HG03280 (cell line): ENCODE results near the gene TNRC18.
"Not testable (repeated sequence)": the region's sequence is repeated elsewhere in the genome, so short reads cannot be mapped to it uniquely, and the experiment has no call there.

Experiments used
- ATAC-seq: cut with Tn5 transposase; IDR thresholded peaks from one replicate; pipeline ENCODE4 v1.9.1; 2021; ENCODE audit warnings: mild to moderate bottlenecking, moderate library complexity; ENCODE audit not compliant: unreplicated experiment

The TNRC18 gene, protein sequence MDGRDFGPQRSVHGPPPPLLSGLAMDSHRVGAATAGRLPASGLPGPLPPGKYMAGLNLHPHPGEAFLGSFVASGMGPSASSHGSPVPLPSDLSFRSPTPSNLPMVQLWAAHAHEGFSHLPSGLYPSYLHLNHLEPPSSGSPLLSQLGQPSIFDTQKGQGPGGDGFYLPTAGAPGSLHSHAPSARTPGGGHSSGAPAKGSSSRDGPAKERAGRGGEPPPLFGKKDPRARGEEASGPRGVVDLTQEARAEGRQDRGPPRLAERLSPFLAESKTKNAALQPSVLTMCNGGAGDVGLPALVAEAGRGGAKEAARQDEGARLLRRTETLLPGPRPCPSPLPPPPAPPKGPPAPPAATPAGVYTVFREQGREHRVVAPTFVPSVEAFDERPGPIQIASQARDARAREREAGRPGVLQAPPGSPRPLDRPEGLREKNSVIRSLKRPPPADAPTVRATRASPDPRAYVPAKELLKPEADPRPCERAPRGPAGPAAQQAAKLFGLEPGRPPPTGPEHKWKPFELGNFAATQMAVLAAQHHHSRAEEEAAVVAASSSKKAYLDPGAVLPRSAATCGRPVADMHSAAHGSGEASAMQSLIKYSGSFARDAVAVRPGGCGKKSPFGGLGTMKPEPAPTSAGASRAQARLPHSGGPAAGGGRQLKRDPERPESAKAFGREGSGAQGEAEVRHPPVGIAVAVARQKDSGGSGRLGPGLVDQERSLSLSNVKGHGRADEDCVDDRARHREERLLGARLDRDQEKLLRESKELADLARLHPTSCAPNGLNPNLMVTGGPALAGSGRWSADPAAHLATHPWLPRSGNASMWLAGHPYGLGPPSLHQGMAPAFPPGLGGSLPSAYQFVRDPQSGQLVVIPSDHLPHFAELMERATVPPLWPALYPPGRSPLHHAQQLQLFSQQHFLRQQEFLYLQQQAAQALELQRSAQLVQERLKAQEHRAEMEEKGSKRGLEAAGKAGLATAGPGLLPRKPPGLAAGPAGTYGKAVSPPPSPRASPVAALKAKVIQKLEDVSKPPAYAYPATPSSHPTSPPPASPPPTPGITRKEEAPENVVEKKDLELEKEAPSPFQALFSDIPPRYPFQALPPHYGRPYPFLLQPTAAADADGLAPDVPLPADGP (N-terminal part only)

DNA sequence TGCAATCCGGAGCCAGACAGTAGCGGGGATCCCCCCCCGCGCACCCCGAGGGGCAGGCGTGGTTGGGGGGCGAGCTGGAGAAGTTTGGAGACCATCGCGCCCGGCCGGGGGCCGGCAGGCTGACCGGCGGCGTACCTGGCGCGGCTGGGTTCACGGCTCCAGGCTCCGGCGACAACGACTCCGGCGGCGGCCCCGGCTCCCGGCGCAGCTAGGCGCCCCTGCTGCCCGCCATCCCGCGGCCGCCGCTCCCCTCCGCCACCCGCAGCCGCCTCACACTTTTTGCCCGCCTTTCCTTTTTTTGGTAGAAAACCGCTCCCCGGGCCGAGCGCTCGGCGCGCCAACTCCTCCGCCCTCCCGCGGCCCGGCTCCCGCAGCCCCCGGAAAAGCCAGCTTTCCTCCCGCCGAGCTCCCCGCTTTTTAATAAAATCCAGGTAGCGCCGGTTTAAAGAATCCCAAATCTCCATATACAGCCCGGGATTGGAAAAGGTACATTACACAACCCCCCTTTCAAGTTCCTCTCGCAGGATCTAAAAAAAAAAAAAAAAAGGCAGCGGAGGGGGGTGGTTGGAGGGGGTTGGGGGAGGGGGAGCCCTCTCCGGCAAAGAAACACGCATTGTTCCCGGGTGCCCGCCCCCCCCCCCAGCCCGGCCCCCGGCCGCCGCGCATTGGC is at the start of gene TNRC18:
Gene TNRC18, minus strand, starts transcription at position 529 of the 670 bp plus-strand sequence. CDS start 2,588 bp downstream, outside the sequence.
- ATAC-seq, result no peak

GRCh38 chr7:5472432-5473315 is 49.0 kb upstream of the TNRC18 start:
- no peak for ATAC-seq

GRCh38 chr7:5471623-5472022 is 48.0 kb upstream of the TNRC18 start:
- ATAC-seq, result not testable (repeated sequence)

GRCh38 chr7:5470816-5471215 is 47.2 kb upstream of the TNRC18 start:
- no peak for ATAC-seq

DNA sequence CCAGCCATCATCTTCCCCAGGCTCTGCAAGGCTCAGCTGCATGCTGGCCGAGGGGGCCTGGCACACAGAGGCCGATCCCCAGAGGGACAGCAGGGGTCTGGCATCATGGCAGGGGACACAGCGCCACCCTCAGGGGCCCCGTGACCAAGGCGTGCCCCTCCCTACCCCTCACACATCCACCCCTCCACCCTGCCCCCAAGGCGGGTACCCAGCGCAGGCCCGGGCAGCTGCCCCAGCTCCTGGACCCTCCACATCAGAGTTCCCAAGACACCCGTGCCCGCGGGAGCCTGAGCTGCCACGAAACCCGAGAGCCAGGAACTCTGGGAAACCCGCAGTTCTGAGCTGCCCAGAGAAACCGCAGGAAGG is 46.5 kb upstream of the TNRC18 start:
- ATAC-seq, result no peak

- ATAC-seq, result no peak
Observed at GRCh38 chr7:5469375-5470166, 45.9 kb upstream of the TNRC18 start.

DNA sequence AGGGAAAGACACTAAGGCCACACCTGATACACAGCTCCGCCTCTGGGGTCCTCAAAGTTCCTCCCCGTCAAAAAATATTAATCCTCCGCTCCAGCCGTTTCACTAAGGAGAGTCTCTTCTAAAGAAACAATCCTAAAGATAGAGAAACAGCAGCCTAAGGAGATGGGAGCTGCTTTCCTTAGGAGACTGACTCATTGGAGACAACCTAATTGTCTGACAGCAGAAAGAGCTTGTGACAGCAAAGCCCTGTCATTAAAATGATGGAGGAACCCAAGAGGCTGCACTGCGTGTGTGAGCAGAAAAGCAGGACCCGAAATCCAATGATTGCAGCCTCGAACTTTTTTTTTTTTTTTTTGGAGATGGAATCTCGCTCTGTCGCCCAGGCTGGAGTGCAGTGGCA is 44.0 kb upstream of the TNRC18 start:
- ATAC-seq, result no peak

DNA sequence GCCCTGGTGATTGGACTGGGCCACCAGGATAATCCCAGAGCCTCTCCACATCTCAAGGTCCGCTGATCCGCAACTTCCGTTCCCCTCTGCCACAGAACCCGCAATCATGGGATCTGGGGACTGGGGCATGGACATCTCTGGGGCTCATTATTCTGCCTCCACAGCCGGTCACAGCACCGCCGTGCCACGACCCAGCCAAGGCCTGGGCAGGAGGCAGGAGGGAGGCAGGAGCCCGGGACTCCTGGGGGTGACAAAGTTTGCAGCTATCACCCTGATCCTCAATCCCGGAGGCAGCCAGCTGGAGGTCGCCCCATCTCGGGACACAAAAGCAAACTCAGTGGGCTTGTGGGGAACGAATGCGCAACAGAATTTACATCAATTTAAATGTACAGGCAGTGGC is 42.9 kb upstream of the TNRC18 start:
- no peak for ATAC-seq

- no peak for ATAC-seq
Observed at GRCh38 chr7:5463031-5463430, 39.4 kb upstream of the TNRC18 start.

DNA sequence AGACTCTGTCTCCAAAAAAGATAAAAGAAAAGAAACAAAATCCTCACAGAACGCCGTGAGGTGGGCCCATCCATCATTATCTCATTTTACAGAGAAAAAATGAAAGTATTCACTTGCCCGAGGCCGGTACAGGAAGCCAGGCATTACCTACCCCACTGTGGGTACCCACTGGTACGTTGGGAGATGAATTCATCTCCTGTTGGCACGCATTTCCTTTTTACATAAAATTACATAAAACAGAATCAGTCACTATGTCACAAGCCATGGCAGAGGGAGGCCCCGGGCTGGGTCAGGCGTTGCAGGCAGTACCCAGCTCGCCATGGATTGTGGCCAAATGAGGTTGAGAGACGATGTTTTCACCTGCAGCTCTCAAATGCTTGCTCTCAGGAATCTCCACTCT is 38.6 kb upstream of the TNRC18 start:
- ATAC-seq, result no peak

- ATAC-seq, result no peak
Observed at GRCh38 chr7:5458921-5459480, 35.4 kb upstream of the TNRC18 start.

- ATAC-seq, result no peak
Observed at GRCh38 chr7:5457245-5457735, 33.7 kb upstream of the TNRC18 start.

GRCh38 chr7:5456409-5456808 is 32.8 kb upstream of the TNRC18 start:
- no peak for ATAC-seq

DNA sequence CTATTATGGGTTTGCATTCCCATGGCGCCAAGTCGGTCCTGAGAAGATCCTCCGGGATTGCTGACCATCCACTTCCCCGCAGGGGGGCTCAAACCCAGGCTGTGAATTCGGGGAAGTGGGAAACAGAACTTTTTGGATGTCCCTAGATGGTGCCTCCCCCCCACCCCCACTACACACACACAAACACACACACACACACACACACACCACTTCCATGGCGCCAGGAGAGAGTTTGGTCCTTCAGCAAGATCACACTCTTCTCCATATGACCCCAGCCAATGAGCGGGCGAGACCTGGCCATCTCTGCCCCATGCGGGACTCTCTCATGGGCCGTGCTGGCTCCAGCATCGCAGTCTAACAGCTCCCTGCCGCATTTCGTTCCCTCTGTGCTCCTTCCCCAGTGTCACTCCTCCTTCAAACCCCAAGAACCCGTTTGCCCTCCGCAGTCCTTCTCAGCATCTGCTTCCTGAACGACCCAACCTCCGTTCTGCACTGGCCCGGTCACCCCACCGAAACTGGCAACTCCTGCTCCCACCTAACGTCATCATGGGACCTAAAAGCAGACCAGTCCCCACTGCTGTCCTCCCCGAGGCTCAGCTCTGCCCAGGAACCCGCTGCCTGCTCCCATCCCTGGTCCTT is 32.1 kb upstream of the TNRC18 start:
- no peak for ATAC-seq

GRCh38 chr7:5455175-5455574 is 31.5 kb upstream of the TNRC18 start:
- no peak for ATAC-seq

DNA sequence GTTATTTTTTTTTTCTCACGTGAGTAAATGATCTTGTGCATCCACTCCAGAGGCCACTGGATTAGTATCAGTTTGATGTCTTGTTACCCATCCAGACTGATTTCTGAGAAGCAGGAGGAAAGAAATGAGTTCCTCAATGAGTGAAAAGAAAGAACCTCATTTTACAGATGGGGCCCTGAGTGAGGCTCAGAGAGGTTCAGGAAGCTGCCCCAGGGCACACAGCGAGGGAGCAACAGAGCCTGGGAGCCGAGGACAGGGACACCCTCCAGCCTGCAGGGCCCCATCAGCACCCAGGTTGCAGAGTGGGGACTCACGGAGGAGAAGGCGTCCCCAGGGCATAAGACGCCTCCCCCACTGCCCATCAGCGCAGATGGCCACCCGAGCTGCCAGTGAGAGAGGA is 30.9 kb upstream of the TNRC18 start:
- no peak for ATAC-seq

DNA sequence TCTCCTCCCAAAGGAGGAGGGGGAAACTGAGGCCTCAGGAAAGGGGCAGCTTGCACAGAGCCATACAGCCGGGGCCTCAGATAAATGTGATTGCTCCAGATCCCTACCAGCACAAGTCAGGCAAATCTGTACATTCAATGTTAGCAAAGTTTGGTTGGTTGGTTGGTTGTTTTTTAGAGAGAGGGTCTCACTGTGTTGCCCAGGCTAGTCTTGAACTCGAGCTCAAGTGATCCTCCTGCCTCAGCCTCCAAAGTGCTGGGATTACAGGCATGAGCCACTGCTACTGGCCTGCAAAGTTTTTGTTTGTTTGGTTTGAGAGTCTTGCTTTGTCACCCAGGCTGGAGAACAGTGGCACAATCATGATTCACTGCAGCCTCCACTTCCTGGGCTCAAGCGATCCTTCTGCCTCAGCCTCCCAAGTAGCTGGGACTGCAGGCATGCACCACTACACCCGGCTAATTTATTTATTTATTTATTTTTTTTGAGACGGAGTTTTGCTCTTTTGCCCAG is 30.0 kb upstream of the TNRC18 start:
- ATAC-seq, result no peak

DNA sequence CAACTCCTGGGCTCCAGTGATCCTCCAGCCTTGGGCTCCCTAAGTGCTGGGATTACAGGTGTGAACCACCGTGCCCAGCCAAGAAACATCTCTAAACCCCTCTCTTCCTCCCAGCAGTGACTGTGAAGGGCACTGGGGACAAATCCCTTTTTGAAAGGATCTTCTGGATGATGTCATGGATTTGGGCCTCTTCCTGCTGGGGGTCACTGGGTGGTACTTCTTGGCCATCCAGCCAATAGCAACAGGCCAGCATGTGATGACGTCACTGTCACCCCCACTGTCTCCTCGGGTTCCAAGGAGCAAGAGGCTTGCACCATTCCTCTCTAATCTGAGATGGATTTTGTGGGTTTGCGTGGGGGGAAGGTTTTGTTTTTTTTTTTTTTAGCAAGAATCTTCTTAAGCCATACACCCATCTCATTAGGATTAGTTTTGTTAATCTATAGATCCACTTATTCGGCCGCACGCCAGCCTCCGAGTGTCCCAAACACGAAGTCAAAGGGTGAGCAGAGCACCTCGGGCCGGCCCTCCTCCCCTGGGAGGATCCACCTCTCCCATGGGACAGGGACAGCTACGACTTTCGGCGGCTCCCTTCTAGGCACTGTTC is 29.4 kb upstream of the TNRC18 start:
- ATAC-seq, result no peak
